Measurements from ENCODE around the gene VAT1L.
A peak's percentile ranks its signal among the peaks of the same experiment; 100 is the strongest.

VAT1L gene

DNA sequence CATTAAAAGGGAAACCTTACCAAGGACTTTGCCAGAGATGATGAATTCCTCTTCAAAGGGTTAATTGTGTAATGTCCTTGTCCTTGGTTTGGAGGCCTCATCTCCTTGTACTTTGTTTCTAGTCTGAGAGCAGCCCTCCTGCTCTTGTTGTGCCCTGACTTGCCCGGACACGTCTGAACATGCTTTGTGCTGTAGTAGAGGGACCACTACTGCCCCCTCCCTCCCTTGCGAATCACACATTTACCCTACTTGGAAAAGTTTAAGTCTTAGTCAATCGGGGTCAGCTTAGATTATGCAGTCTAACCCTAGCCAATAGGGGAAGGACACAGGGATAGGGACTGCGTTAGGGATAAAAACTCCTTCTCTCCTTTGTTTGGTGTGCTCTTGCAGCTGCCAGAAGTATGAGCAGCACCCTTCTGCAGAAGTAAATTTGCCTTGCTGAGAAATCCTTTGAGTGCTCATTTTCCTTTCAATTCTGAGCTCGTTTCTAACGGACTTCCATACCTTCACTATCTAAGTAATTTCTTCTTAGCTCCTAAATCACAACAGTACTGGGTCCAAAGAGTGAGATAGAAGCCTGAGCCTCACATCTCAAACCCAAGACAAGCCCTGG is 207.6 kb downstream of the VAT1L start:
- no peak for DNase-seq (ENCODE audit: low read depth)

DNA sequence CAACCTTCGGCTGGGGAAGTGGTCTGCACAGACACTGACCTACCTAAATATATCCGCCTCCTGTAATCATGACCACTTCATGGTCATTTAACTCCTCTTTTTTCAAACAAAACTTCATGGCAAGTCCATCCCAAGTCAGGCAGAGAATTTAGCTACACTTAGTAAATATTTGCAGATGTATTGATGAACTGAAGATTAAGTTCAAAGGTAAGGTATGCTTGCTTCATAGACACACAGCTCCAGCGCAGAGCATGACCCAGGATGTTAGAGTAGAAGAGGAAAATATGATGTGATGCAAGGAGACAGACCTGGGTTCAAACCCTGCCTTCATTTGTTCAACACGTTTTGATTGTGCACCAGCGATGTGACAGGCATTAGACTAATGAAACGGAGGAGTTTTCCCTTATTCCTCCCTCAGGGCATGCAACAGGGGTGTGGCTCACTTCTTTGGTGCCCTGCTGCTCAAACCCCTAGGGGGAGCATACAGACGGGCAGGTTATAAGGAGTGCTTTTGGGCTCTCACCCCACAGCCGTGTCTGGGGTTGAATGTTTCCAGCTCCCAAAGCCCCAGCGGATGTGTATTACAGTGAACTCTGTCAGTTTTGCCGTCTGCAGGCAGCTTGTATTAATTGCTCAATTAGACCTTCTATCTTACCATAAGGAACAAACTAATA is 210.1 kb downstream of the VAT1L start:
- no peak for DNase-seq (ENCODE audit: low read depth)

DNA sequence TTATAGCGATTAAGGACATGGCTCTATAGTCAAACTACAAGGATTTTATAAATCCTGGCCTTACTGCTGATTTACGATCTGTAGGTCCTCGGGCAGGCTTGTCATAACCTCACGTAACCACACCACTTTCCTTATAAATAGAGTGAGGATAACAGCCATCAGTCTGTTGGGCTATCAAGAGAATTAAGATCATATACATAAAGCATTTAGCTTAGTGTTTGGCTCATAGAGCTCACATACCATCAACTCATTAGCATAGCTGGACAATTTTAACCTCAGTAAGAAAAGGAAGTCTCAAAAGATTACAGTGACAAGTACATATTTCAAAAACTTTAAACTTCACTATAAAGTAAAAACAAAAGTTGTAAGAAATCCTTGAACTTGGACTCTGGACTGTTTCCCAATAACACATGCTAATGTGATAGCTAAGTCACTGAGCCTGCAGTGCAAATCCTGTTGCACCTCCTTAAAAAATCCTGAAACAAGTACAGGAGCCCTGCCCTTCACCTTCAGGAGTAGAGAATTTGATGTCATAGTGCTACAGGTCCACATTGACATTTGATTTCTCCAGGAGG is 213.2 kb downstream of the VAT1L start:
- no peak for DNase-seq (ENCODE audit: low read depth)

GRCh38 chr16:78002915-78003538 is 214.7 kb downstream of the VAT1L start:
- DNase-seq (ENCODE audit: low read depth), result peak; percentile 50

- DNase-seq (ENCODE audit: low read depth), result no peak
Observed at GRCh38 chr16:78004517-78004916, 216.2 kb downstream of the VAT1L start.

DNA sequence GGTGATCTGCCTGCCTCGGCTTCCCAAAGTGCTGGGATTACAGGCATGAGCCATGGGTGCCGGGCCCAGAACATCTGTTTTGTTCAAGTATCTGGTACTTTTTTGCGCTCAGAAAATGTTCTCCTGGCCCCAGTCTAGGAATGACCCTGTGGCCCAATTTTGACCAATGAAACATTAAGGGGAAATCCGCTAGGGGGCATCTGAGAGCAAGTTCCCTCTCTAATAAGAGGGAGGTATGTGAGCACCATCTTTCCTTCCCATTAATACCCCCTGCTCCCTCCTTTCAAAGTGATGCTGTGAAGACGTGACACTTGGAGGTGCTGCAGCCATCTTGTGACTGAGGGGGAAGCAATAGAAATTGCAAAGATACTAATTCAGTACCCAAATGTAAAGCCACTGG is 217.5 kb downstream of the VAT1L start:
- DNase-seq (ENCODE audit: low read depth), result no peak

GRCh38 chr16:78007121-78007520 is 218.8 kb downstream of the VAT1L start:
- DNase-seq (ENCODE audit: low read depth), result no peak

GRCh38 chr16:78022347-78023060 is 234.1 kb downstream of the VAT1L start, which contains the start of gene CLEC3A:
CLEC3A (plus strand) TSS chr16:78022548; CDS start chr16:78022627, 79 bp downstream.
- no peak for DNase-seq (ENCODE audit: low read depth)

- DNase-seq (ENCODE audit: low read depth), result no peak
Observed at GRCh38 chr16:78024159-78024558, 235.8 kb downstream of the VAT1L start.

GRCh38 chr16:78025631-78026030 is 237.3 kb downstream of the VAT1L start:
- no peak for DNase-seq (ENCODE audit: low read depth)

DNA sequence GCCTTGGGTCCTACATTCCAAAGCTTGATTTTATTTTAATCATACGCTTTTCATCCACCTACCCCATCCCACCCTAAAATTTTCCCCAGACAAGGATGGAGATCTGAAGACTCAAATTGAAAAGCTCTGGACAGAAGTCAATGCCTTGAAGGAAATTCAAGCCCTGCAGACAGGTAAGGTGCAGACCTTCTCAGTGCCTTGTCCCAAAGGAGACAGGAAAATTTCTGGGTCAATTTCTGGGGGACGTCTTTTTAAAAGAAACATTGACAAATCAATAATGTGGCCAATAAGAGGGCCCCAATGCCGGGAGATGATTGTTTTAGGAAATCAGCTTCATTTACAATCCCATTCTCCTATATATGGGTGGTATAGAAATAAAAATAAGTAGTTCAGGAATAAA is 239.7 kb downstream of the VAT1L start:
- no peak for DNase-seq (ENCODE audit: low read depth)
